ENCODE data around the gene SLC49A4. TPM values are rescaled to one million over a fixed set of nuclear protein-coding genes. Genes with fewer than 3 reads are reported as not detected.

SLC49A4 gene
- total RNA-seq, 1 donor from 2014 or later: 17.5 TPM

DNA sequence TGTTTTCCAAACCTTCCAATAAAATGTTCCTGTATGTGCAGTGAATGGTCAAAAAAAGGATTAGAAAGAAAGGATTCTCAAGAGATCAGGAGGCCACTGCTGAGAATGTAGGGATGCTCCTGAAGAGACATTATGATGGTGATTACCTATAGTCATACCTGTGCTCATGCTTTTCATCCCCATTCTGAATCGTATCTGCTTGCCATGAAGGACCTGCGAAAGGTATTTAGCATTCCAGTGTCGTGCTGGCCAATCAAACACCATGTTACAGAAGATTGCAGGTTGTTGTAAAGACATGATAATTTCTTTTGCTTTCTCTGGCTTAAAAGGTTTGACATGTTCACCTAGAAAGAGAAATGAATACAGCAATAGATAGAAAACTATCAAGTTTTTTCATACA is 17.3 kb upstream of the SLC49A4 start:
- Mint-ChIP-seq H3K27me3 (no peaks in the 10 kb centered on the region), H3K4me3 (ENCODE audit: low read depth) (no peak overlapping the region), H3K9me3 (ENCODE audit: low read depth) (peaks cover 4% of the 10 kb centered on the region), H3K36me3 (ENCODE audit: insufficient read depth) (peaks cover 6% of the 10 kb centered on the region), H3K27ac (no peak overlapping the region), H3K4me1 (ENCODE audit: low read depth) (no peaks in the 10 kb centered on the region)
- TF ChIP-seq, protein P1, sequence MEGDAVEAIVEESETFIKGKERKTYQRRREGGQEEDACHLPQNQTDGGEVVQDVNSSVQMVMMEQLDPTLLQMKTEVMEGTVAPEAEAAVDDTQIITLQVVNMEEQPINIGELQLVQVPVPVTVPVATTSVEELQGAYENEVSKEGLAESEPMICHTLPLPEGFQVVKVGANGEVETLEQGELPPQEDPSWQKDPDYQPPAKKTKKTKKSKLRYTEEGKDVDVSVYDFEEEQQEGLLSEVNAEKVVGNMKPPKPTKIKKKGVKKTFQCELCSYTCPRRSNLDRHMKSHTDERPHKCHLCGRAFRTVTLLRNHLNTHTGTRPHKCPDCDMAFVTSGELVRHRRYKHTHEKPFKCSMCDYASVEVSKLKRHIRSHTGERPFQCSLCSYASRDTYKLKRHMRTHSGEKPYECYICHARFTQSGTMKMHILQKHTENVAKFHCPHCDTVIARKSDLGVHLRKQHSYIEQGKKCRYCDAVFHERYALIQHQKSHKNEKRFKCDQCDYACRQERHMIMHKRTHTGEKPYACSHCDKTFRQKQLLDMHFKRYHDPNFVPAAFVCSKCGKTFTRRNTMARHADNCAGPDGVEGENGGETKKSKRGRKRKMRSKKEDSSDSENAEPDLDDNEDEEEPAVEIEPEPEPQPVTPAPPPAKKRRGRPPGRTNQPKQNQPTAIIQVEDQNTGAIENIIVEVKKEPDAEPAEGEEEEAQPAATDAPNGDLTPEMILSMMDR (IDR thresholded peaks at IDR 0.05; ENCODE audit: unreplicated experiment): no peak
- no peak for DNase-seq (ENCODE audit: low spot score, unreplicated experiment)

- no peak overlapping the region for H3K4me3 Mint-ChIP-seq (ENCODE audit: low read depth)
- no peaks in the 10 kb centered on the region for H3K27me3 Mint-ChIP-seq
- TF ChIP-seq, protein P1 (IDR thresholded peaks at IDR 0.05; ENCODE audit: unreplicated experiment): no peak
- H3K4me1 Mint-ChIP-seq (ENCODE audit: low read depth): no peaks in the 10 kb centered on the region
- no peak overlapping the region for H3K27ac Mint-ChIP-seq
- H3K9me3 Mint-ChIP-seq (ENCODE audit: low read depth): peaks cover 4% of the 10 kb centered on the region
- no peak for DNase-seq (ENCODE audit: low spot score, unreplicated experiment)
- H3K36me3 Mint-ChIP-seq (ENCODE audit: insufficient read depth): peaks cover 7% of the 10 kb centered on the region
These were observed 12.1 kb upstream of the SLC49A4 start for GRCh38 chr3:122782804-122783203.

DNA sequence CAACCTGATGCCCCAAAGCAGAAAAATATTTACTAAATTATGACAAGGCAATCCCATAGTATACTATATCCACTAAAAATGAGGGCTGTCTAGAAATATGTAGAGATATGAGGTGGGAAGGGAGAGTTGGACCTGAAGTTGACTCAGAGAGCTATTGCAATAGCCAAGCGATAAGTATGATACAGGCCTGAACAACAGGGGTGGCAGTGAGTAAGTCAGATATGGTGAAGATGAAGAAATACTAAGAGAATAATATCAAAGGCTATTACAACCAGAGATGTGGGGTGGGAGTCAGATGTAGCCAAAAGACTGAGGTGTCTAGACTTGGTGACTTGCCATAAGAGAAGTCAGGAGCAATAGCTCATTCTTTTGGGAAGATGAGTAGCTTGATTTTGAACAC is 10.4 kb upstream of the SLC49A4 start:
- H3K27me3 Mint-ChIP-seq: no peaks in the 10 kb centered on the region
- peaks cover 7% of the 10 kb centered on the region for H3K36me3 Mint-ChIP-seq (ENCODE audit: insufficient read depth)
- no peak overlapping the region for H3K4me3 Mint-ChIP-seq (ENCODE audit: low read depth)
- peaks cover 4% of the 10 kb centered on the region for H3K9me3 Mint-ChIP-seq (ENCODE audit: low read depth)
- peaks cover 2% of the 10 kb centered on the region for H3K4me1 Mint-ChIP-seq (ENCODE audit: low read depth)
- no peak for DNase-seq (ENCODE audit: low spot score, unreplicated experiment)
- H3K27ac Mint-ChIP-seq: no peak overlapping the region
- TF ChIP-seq, protein P1 (IDR thresholded peaks at IDR 0.05; ENCODE audit: unreplicated experiment): no peak

DNA sequence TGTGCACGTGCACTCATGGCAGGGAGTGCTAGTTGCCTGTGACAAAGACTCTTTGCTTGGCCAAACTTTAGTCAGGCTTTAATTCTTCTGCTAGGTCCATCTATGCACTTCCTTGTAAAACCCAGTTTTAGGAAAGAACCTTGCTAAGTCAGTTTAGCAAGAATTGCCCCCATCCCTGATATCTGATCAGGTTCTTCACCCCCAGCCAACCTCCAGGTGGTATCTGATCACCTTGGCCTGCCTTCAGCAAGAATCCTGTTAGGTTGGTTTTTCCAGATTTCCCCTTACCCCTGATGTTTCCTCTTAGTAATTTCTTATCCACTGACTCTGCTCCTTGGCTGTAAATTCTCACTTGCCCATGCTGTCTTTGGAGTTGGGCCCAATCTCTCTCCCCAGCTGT is 9.6 kb upstream of the SLC49A4 start:
- H3K27ac Mint-ChIP-seq: no peak overlapping the region
- peaks cover 7% of the 10 kb centered on the region for H3K36me3 Mint-ChIP-seq (ENCODE audit: insufficient read depth)
- H3K27me3 Mint-ChIP-seq: no peaks in the 10 kb centered on the region
- no peak overlapping the region for H3K4me3 Mint-ChIP-seq (ENCODE audit: low read depth)
- peaks cover 2% of the 10 kb centered on the region for H3K4me1 Mint-ChIP-seq (ENCODE audit: low read depth)
- no peak for DNase-seq (ENCODE audit: low spot score, unreplicated experiment)
- TF ChIP-seq, protein P1 (IDR thresholded peaks at IDR 0.05; ENCODE audit: unreplicated experiment): no peak
- peaks cover 4% of the 10 kb centered on the region for H3K9me3 Mint-ChIP-seq (ENCODE audit: low read depth)

DNA sequence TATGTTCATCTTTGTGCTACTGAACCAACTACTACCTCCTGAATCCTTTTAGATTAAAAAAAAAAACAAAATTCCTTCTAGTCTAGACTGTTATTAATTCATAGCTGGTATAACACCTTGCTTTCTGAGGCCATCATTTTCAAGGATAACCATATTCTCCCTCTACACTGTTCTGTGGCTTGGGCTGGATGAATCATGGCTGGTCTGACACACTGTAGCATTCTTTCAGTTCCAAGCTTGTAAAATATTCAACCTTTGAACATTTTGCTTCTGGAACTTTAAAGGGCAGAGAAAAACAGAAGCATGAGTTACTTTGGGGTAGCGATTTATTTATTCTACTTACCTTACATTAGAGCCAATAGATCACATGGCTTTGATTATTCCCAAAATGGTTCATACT is 8.8 kb upstream of the SLC49A4 start:
- Mint-ChIP-seq H3K36me3 (ENCODE audit: insufficient read depth) (peaks cover 7% of the 10 kb centered on the region), H3K27ac (no peak overlapping the region), H3K27me3 (no peaks in the 10 kb centered on the region), H3K4me1 (ENCODE audit: low read depth) (peaks cover 2% of the 10 kb centered on the region), H3K4me3 (ENCODE audit: low read depth) (no peak overlapping the region), H3K9me3 (ENCODE audit: low read depth) (peaks cover 4% of the 10 kb centered on the region)
- TF ChIP-seq, protein P1 (IDR thresholded peaks at IDR 0.05; ENCODE audit: unreplicated experiment): no peak
- no peak for DNase-seq (ENCODE audit: low spot score, unreplicated experiment)
